GM18519 (cell line): ENCODE data around the gene CDK14.
"Not testable (repeated sequence)": the region's sequence is repeated elsewhere in the genome, so short reads cannot be mapped to it uniquely, and the experiment has no call there.

ENCODE experiments used
- ATAC-seq: cut with Tn5 transposase; IDR thresholded peaks from one replicate; pipeline ENCODE4 v1.9.1; 2021; ENCODE audit warnings: mild to moderate bottlenecking, moderate library complexity; ENCODE audit not compliant: unreplicated experiment, low FRiP score

CDK14 gene

GRCh38 chr7:90626013-90626412, 29.9 kb downstream of the CDK14 start:
- ATAC-seq, result no peak

- ATAC-seq, result peak; percentile 83
Measured at GRCh38 chr7:90629297-90629918, 33.3 kb downstream of the CDK14 start.

- no peak for ATAC-seq
Measured at GRCh38 chr7:90631502-90631901, 35.4 kb downstream of the CDK14 start.

GRCh38 chr7:90639683-90640082, 43.6 kb downstream of the CDK14 start:
- not testable (repeated sequence) for ATAC-seq

GRCh38 chr7:90642978-90643377, 46.9 kb downstream of the CDK14 start:
- no peak for ATAC-seq

GRCh38 chr7:90645784-90646183, 49.7 kb downstream of the CDK14 start:
- no peak for ATAC-seq

- no peak for ATAC-seq
Measured at GRCh38 chr7:90648107-90648506, 52.0 kb downstream of the CDK14 start.

GRCh38 chr7:90648834-90649233, 52.7 kb downstream of the CDK14 start:
- ATAC-seq, result no peak

- no peak for ATAC-seq
Measured at GRCh38 chr7:90654718-90655427, 58.8 kb downstream of the CDK14 start.

- peak; percentile 68 for ATAC-seq
Measured at GRCh38 chr7:90655566-90655965, 59.4 kb downstream of the CDK14 start.

GRCh38 chr7:90657481-90657880, 61.4 kb downstream of the CDK14 start:
- no peak for ATAC-seq

GRCh38 chr7:90660100-90660499, 64.0 kb downstream of the CDK14 start:
- ATAC-seq, result no peak

GRCh38 chr7:90660819-90661218, 64.7 kb downstream of the CDK14 start:
- peak; percentile 34 for ATAC-seq

GRCh38 chr7:90661290-90662151, 65.4 kb downstream of the CDK14 start:
- ATAC-seq, result no peak

GRCh38 chr7:90663176-90663575, 67.1 kb downstream of the CDK14 start:
- ATAC-seq, result no peak

GRCh38 chr7:90666186-90666585, 70.1 kb downstream of the CDK14 start:
- ATAC-seq, result no peak

GRCh38 chr7:90668992-90669391, 72.9 kb downstream of the CDK14 start:
- no peak for ATAC-seq

GRCh38 chr7:90669492-90669891, 73.4 kb downstream of the CDK14 start:
- peak; percentile 53 for ATAC-seq

- no peak for ATAC-seq
Measured at GRCh38 chr7:90671571-90671970, 75.5 kb downstream of the CDK14 start.

- ATAC-seq, result no peak
Measured at GRCh38 chr7:90672210-90672609, 76.1 kb downstream of the CDK14 start.

GRCh38 chr7:90674625-90675024, 78.5 kb downstream of the CDK14 start:
- no peak for ATAC-seq
